Mammary epithelial cell (primary cell): ENCODE results near the gene SULT2B1.

Experiments
- CTCF ChIP-seq, 2 donors: IDR thresholded peaks in 1 of 2; conservative IDR thresholded peaks in 1 of 2; 2 replicates each; pipeline ENCODE4 v1.5.1; 2011 to 2012; ENCODE audit warnings: inconsistent platforms in 2 of 2, low read length in 2 of 2, mild to moderate bottlenecking in 2 of 2, control low read depth in 1 of 2, low read depth in 1 of 2; ENCODE audit not compliant: insufficient read depth in 1 of 2; ENCODE audit errors: extremely low read depth in 1 of 2
- EZH2 ChIP-seq: IDR thresholded peaks from 2 replicates; pipeline ENCODE4 v1.6.1; 2012; ENCODE audit warnings: low read length, inconsistent platforms, borderline replicate concordance

GRCh38 chr19:48524221-48524620 lies 27.8 kb upstream of the SULT2B1 start:
- TF ChIP-seq CTCF (conservative IDR thresholded peaks at IDR 0.05 in 1 of 2, IDR thresholded peaks at IDR 0.05 in 1 of 2; ENCODE audit: extremely low read depth in 1 of 2, insufficient read depth in 1 of 2, low read depth in 1 of 2, low read length in 2 of 2) (no peak), EZH2 (no peak)
